ENCODE results near the gene C9orf72. TPM values are rescaled to one million over a fixed set of nuclear protein-coding genes. Genes with fewer than 3 reads are reported as not detected.

The C9orf72 gene
- total RNA-seq, 1 experiment from 2014 or later, result 8.0 TPM

DNA sequence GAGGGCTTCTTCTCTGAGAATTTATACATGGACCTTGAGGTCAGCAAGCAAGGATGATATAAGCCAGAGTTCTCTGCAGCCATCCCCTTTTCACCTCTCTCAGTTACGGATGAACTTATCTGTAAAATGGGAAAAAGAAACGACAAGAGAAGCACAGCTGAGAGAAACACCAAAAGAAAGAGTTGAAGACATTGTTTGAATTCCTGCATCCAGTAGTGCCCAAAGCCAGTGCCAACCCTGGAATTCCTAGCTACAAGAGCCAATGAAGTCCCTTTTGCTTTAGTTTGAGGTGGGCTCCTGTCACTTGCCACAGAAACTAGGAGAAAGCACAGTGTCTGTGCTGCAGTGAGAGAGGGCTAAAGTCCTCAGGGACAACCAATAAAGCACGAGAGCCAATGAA is 37.1 kb downstream of the C9orf72 start:
- peaks cover 40% of the 10 kb centered on the region for H3K4me1 Mint-ChIP-seq (ENCODE audit: low read depth, unreplicated experiment)
- intact Hi-C loops (cut with micrococcal nuclease; ENCODE audit: unreplicated experiment), result no loop called here
- H3K36me3 Mint-ChIP-seq (ENCODE audit: insufficient read depth, unreplicated experiment), result no peaks in the 10 kb centered on the region
- CTCF ChIA-PET, result no interaction called here
- H3K27me3 Mint-ChIP-seq (ENCODE audit: unreplicated experiment), result no peaks in the 10 kb centered on the region
- H3K9me3 Mint-ChIP-seq (ENCODE audit: low read depth, unreplicated experiment), result no peaks in the 10 kb centered on the region
- DNase-seq, result no peak
- TF ChIP-seq, protein P1, sequence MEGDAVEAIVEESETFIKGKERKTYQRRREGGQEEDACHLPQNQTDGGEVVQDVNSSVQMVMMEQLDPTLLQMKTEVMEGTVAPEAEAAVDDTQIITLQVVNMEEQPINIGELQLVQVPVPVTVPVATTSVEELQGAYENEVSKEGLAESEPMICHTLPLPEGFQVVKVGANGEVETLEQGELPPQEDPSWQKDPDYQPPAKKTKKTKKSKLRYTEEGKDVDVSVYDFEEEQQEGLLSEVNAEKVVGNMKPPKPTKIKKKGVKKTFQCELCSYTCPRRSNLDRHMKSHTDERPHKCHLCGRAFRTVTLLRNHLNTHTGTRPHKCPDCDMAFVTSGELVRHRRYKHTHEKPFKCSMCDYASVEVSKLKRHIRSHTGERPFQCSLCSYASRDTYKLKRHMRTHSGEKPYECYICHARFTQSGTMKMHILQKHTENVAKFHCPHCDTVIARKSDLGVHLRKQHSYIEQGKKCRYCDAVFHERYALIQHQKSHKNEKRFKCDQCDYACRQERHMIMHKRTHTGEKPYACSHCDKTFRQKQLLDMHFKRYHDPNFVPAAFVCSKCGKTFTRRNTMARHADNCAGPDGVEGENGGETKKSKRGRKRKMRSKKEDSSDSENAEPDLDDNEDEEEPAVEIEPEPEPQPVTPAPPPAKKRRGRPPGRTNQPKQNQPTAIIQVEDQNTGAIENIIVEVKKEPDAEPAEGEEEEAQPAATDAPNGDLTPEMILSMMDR (IDR thresholded peaks at IDR 0.05; ENCODE audit: unreplicated experiment), result no peak
- H3K4me3 Mint-ChIP-seq (ENCODE audit: low read depth, unreplicated experiment), result no peak overlapping the region
- no TSS peak for BruUV-seq (replicated peaks)
- H3K27ac Mint-ChIP-seq (ENCODE audit: unreplicated experiment), result no peak overlapping the region

DNA sequence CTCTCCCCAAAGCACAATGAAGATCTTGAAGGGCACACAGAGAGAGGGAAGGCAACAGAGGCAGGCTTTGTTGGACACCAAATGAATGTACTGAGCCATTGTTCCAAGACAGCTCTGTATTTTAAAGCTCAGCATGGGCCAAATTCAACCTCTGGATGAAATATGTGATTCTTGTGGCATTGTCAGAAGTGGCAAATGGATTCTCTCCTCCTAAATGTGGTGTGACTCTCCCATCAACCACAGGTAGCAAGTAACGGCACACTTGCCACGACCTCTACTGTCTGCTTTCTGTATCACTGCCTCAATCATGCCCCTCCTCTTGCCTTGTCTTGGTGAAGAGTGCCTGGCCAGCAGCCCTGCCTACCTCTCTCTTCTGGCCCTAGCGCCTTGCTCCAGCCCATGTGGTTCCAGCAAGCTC is 37.6 kb downstream of the C9orf72 start:
- DNase-seq, result peak; percentile 16
- no peaks in the 10 kb centered on the region for H3K27me3 Mint-ChIP-seq (ENCODE audit: unreplicated experiment)

GRCh38 chr9:27534658-27535209 is 38.5 kb downstream of the C9orf72 start:
- no TSS peak for BruUV-seq (replicated peaks)
- TF ChIP-seq, protein P1 (IDR thresholded peaks at IDR 0.05; ENCODE audit: unreplicated experiment), result no peak
- intact Hi-C loops (cut with micrococcal nuclease; ENCODE audit: unreplicated experiment), result no loop called here
- H3K27ac Mint-ChIP-seq (ENCODE audit: unreplicated experiment), result no peak overlapping the region
- no peaks in the 10 kb centered on the region for H3K9me3 Mint-ChIP-seq (ENCODE audit: low read depth, unreplicated experiment)
- H3K4me1 Mint-ChIP-seq (ENCODE audit: low read depth, unreplicated experiment), result peaks cover 34% of the 10 kb centered on the region
- CTCF ChIA-PET, result no interaction called here
- H3K36me3 Mint-ChIP-seq (ENCODE audit: insufficient read depth, unreplicated experiment), result no peaks in the 10 kb centered on the region
- no peak for DNase-seq
- no peaks in the 10 kb centered on the region for H3K27me3 Mint-ChIP-seq (ENCODE audit: unreplicated experiment)
- no peak overlapping the region for H3K4me3 Mint-ChIP-seq (ENCODE audit: low read depth, unreplicated experiment)

More for the DNA sequence above, 37.6 kb downstream of the C9orf72 start:
- H3K4me3 Mint-ChIP-seq (ENCODE audit: low read depth, unreplicated experiment), result no peak overlapping the region
- H3K4me1 Mint-ChIP-seq (ENCODE audit: low read depth, unreplicated experiment), result peaks cover 40% of the 10 kb centered on the region
- H3K9me3 Mint-ChIP-seq (ENCODE audit: low read depth, unreplicated experiment), result no peaks in the 10 kb centered on the region
- TF ChIP-seq, protein P1 (IDR thresholded peaks at IDR 0.05; ENCODE audit: unreplicated experiment), result no peak
- intact Hi-C loops (cut with micrococcal nuclease; ENCODE audit: unreplicated experiment), result no loop called here
- CTCF ChIA-PET, result no interaction called here
- no peaks in the 10 kb centered on the region for H3K36me3 Mint-ChIP-seq (ENCODE audit: insufficient read depth, unreplicated experiment)
- no peak overlapping the region for H3K27ac Mint-ChIP-seq (ENCODE audit: unreplicated experiment)
- no TSS peak for BruUV-seq (replicated peaks)

GRCh38 chr9:27534131-27534530 is 39.1 kb downstream of the C9orf72 start:
- Mint-ChIP-seq H3K4me1 (ENCODE audit: low read depth, unreplicated experiment) (peaks cover 32% of the 10 kb centered on the region), H3K9me3 (ENCODE audit: low read depth, unreplicated experiment) (no peaks in the 10 kb centered on the region), H3K36me3 (ENCODE audit: insufficient read depth, unreplicated experiment) (peaks cover 4% of the 10 kb centered on the region), H3K27me3 (ENCODE audit: unreplicated experiment) (no peaks in the 10 kb centered on the region), H3K27ac (ENCODE audit: unreplicated experiment) (no peak overlapping the region), H3K4me3 (ENCODE audit: low read depth, unreplicated experiment) (no peak overlapping the region)
- TF ChIP-seq, protein P1 (IDR thresholded peaks at IDR 0.05; ENCODE audit: unreplicated experiment), result no peak
- no TSS peak for BruUV-seq (replicated peaks)
- CTCF ChIA-PET, result no interaction called here
- no peak for DNase-seq
- intact Hi-C loops (cut with micrococcal nuclease; ENCODE audit: unreplicated experiment), result no loop called here
